SK-N-SH (cell line): ENCODE results near the gene CYS1. TPM values are rescaled to one million over a fixed set of nuclear protein-coding genes. Genes with fewer than 3 reads are reported as not detected.

Source experiments
- CTCF ChIA-PET: fragments of 300-600, 350-600 bp; formaldehyde crosslinking; extraction: SDS; loops from one replicate; lab custom pipeline; 2021; lab: Yijun Ruan, JAX
- POLR2A ChIA-PET: fragments of 350-600 bp; sonication (Branson Sonifier 250); formaldehyde crosslinking; extraction: SDS; loops from one replicate; lab custom pipeline; 2020; ENCODE audit warnings: antibody characterized with exemption, inconsistent platforms; lab: Yijun Ruan, JAX
- DNase-seq: peaks from one replicate; pipeline ENCODE4 v3.0.0; 2012
- H2AFZ ChIP-seq: fragments of 200-600 bp; sonication (generic); 2 replicates; pipeline ENCODE4 v1.8.1; 2016; ENCODE audit warnings: antibody characterized with exemption, mild to moderate bottlenecking, low read depth
- H3F3A ChIP-seq: fragments of 200-600 bp; sonication (generic); replicated peaks from 2 replicates; pipeline ENCODE3; 2016; ENCODE audit warnings: antibody characterized with exemption, mild to moderate bottlenecking; ENCODE audit not compliant: insufficient read depth
- H3K27ac ChIP-seq, 2 experiments: fragments of 200-500 bp in 1 of 2; fragments of 200-600 bp in 1 of 2; sonication (Bioruptor generic) in 1 of 2; sonication (generic), shearing (Covaris generic) in 1 of 2; 2 replicates each; pipeline versions ENCODE4 v1.5.1 to v1.6.1; 2014 to 2016; ENCODE audit warnings: low read depth in 2 of 2, inconsistent platforms in 1 of 2, low read length in 1 of 2, mild to moderate bottlenecking in 1 of 2, mixed read lengths in 1 of 2
- H3K27me3 ChIP-seq: fragments of 200-600 bp; sonication (generic), shearing (Covaris generic); 2 replicates; pipeline ENCODE4 v1.6.1; 2016; ENCODE audit warnings: mixed run types; ENCODE audit not compliant: insufficient read depth
- H3K36me3 ChIP-seq, 2 experiments: fragments of 200-500 bp in 1 of 2; fragments of 200-600 bp in 1 of 2; sonication (Bioruptor generic) in 1 of 2; sonication (generic) in 1 of 2; replicated peaks in 1 of 2; 2 replicates each; pipeline versions ENCODE3 to v1.5.1; 2014 to 2016; ENCODE audit warnings: low read length in 1 of 2, mild to moderate bottlenecking in 1 of 2; ENCODE audit not compliant: insufficient read depth in 2 of 2, control insufficient read depth in 1 of 2
- H3K4me1 ChIP-seq, 2 experiments: fragments of 200-500 bp in 1 of 2; fragments of 200-600 bp in 1 of 2; sonication (Bioruptor generic) in 1 of 2; sonication (generic), shearing (Covaris generic) in 1 of 2; 2 replicates each; pipeline versions ENCODE4 v1.5.1 to v1.6.1; 2014 to 2016; ENCODE audit warnings: low read depth in 1 of 2, low read length in 1 of 2, mixed run types in 1 of 2; ENCODE audit not compliant: insufficient read depth in 2 of 2, control insufficient read depth in 1 of 2
- H3K4me2 ChIP-seq: fragments of 200-600 bp; sonication (generic), shearing (Covaris generic); 2 replicates; pipeline ENCODE4 v1.6.1; 2017; ENCODE audit warnings: mixed run types
- H3K4me3 ChIP-seq, 2 experiments: fragments of 200-500 bp in 1 of 2; fragments of 200-600 bp in 1 of 2; sonication (Bioruptor generic) in 1 of 2; sonication (generic), shearing (Covaris generic) in 1 of 2; 2 replicates each; pipeline versions ENCODE4 v1.5.1 to v1.8.1; 2014 to 2016; ENCODE audit warnings: low read depth in 2 of 2, inconsistent platforms in 1 of 2, low read length in 1 of 2, mild to moderate bottlenecking in 1 of 2, mixed read lengths in 1 of 2, moderate library complexity in 1 of 2
- H3K79me2 ChIP-seq: fragments of 200-600 bp; sonication (generic); 2 replicates; pipeline ENCODE4 v1.8.1; 2017; ENCODE audit warnings: mild to moderate bottlenecking; ENCODE audit not compliant: insufficient read depth
- H3K9ac ChIP-seq: fragments of 200-600 bp; sonication (generic); 2 replicates; pipeline ENCODE4 v1.6.1; 2017; ENCODE audit warnings: mixed run types
- H3K9me2 ChIP-seq: fragments of 200-600 bp; sonication (generic); 2 replicates; pipeline ENCODE4 v1.6.1; 2017; ENCODE audit warnings: mixed run types
- H3K9me3 ChIP-seq: fragments of 200-600 bp; sonication (generic); 2 replicates; pipeline ENCODE4 v1.6.1; 2017; ENCODE audit warnings: mixed run types, mild to moderate bottlenecking, moderate library complexity
- H4K20me1 ChIP-seq: fragments of 200-600 bp; sonication (generic); 2 replicates; pipeline ENCODE4 v1.6.1; 2017; ENCODE audit warnings: mild to moderate bottlenecking, mixed run types; ENCODE audit not compliant: insufficient read depth
- ELF1 ChIP-seq: IDR thresholded peaks from 2 replicates; pipeline ENCODE4 v1.4.0; 2012
- EP300 ChIP-seq, 2 experiments: IDR thresholded peaks; 2 replicates each; pipeline versions ENCODE4 v1.4.0 to v1.6.1; 2012; ENCODE audit warnings: borderline replicate concordance in 1 of 2, low read depth in 1 of 2, low read length in 1 of 2
- EZH2phosphoT487 ChIP-seq: fragments of 200-600 bp; sonication (generic); IDR thresholded peaks from 2 replicates; pipeline ENCODE4 v1.6.1; 2017; ENCODE audit warnings: low read depth, mixed run types, mild to moderate bottlenecking, antibody characterized with exemption, moderate library complexity, borderline replicate concordance
- FOSL2 ChIP-seq: IDR thresholded peaks from 2 replicates; pipeline ENCODE4 v1.4.0; 2012; ENCODE audit warnings: low read depth, mild to moderate bottlenecking, moderate library complexity, borderline replicate concordance
- FOXJ3 ChIP-seq: sonication (generic); formaldehyde crosslinking; IDR thresholded peaks from 2 replicates; pipeline ENCODE4 v1.5.1; 2020; ENCODE audit warnings: mild to moderate bottlenecking, missing genetic modification reagents
- FOXM1 ChIP-seq: IDR thresholded peaks from 2 replicates; pipeline ENCODE4 v1.4.0; 2012; ENCODE audit warnings: low read depth, mild to moderate bottlenecking
- GATA2 ChIP-seq: sonication (generic); formaldehyde crosslinking; IDR thresholded peaks from 2 replicates; pipeline ENCODE4 v1.5.0; 2020; ENCODE audit warnings: mild to moderate bottlenecking, missing genetic modification reagents
- IRF3 ChIP-seq: fragments of 150-350 bp; IDR thresholded peaks from 2 replicates; pipeline ENCODE4 v1.6.1; 2016; ENCODE audit warnings: mild to moderate bottlenecking, low read depth, low read length
- JUND ChIP-seq: IDR thresholded peaks from 2 replicates; pipeline ENCODE4 v1.4.0; 2012
- MAX ChIP-seq: IDR thresholded peaks from 2 replicates; pipeline ENCODE4 v1.4.0; 2012; ENCODE audit warnings: low read depth
- MEF2A ChIP-seq: IDR thresholded peaks from 2 replicates; pipeline ENCODE4 v1.4.0; 2012; ENCODE audit warnings: low read depth, borderline replicate concordance
- MXI1 ChIP-seq: IDR thresholded peaks from 2 replicates; pipeline ENCODE4 v1.6.1; 2012; ENCODE audit warnings: mild to moderate bottlenecking, low read depth, low read length, improper control_type of control experiment
- NRF1 ChIP-seq: IDR thresholded peaks from 2 replicates; pipeline ENCODE4 v1.6.1; 2012; ENCODE audit warnings: low read depth, mild to moderate bottlenecking, low read length
- POLR2AphosphoS5 ChIP-seq: IDR thresholded peaks from 2 replicates; pipeline ENCODE4 v1.6.1; 2012; ENCODE audit warnings: low read depth, low read length
- RAD21 ChIP-seq: IDR thresholded peaks from 2 replicates; pipeline ENCODE4 v1.6.1; 2012; ENCODE audit warnings: mild to moderate bottlenecking, low read length
- RFX5 ChIP-seq: IDR thresholded peaks from 2 replicates; pipeline ENCODE4 v1.6.1; 2012; ENCODE audit warnings: mild to moderate bottlenecking, improper control_type of control experiment, low read length
- SMC3 ChIP-seq: IDR thresholded peaks from 2 replicates; pipeline ENCODE4 v1.6.1; 2012; ENCODE audit warnings: low read depth, low read length, improper control_type of control experiment
- USF1 ChIP-seq: IDR thresholded peaks from 2 replicates; pipeline ENCODE4 v1.4.0; 2012; ENCODE audit warnings: low read depth, borderline replicate concordance
- YY1 ChIP-seq: IDR thresholded peaks from 2 replicates; pipeline ENCODE4 v1.4.0; 2012; ENCODE audit warnings: low read depth, mild to moderate bottlenecking
- polyA plus RNA-seq, 3 experiments: library from polyadenylated mRNA; depleted of rRNA; stranded (reverse); fragments of >200 nt; gene quantifications; 2 replicates each; pipeline ENCODE4 v1.2.3, GENCODE V29; 2012
- TF ChIP-seq, protein P1 (sequence below): fragments of 150-350 bp; IDR thresholded peaks from 2 replicates; pipeline ENCODE4 v1.6.1; 2017; ENCODE audit warnings: antibody characterized with exemption, low read length, low read depth, borderline replicate concordance

The CYS1 gene
- polyA plus RNA-seq, 1 of the 3 experiments (the other 2 are of a cell fraction), result 1.2 TPM

DNA sequence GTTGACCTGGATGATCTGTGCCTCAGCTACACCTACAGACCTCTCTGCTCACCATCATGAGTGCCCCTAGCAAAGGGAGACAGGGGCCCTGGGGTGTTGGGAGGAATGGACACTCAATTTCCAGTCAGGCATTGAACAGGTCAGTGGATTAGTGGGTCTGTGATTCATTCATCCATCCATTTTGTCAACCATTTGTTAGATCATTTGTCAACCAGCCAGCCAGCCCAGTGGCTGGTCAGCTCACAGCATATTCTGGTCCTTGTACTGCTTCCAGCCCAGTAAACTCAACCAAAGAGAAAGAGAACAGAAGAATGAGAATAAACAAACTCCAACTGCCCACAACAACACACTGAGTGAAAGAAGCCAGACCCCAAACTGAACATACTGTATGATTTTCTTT lies 41.5 kb downstream of the CYS1 start:
- CTCF ChIA-PET, result interaction anchor here (0.7 to 4.0 kb wide), 6 partner anchors 10 to 240 kb away, joined by 3 to 23 read pairs (median 4); no protein-coding TSS in a partner anchor
- no peak for TF ChIP-seq GATA2 (CRISPR knock-in tag)
- no peak for TF ChIP-seq EP300 (IDR thresholded peaks at IDR 0.05; ENCODE audit: borderline replicate concordance in 1 of 2, low read depth in 1 of 2, low read length in 1 of 2)
- no peak for TF ChIP-seq IRF3
- no peak for TF ChIP-seq NRF1
- no peak for TF ChIP-seq MEF2A
- no peak for TF ChIP-seq FOSL2
- no peak for TF ChIP-seq RAD21
- TF ChIP-seq ELF1, result no peak
- TF ChIP-seq JUND, result no peak
- no peak for TF ChIP-seq MXI1
- TF ChIP-seq FOXM1, result no peak
- TF ChIP-seq FOXJ3 (CRISPR knock-in tag), result no peak
- no peak for TF ChIP-seq YY1
- TF ChIP-seq RFX5, result no peak
- TF ChIP-seq EZH2phosphoT487, result no peak
- no peak for TF ChIP-seq SMC3
- no peak for TF ChIP-seq USF1
- TF ChIP-seq, protein P1, sequence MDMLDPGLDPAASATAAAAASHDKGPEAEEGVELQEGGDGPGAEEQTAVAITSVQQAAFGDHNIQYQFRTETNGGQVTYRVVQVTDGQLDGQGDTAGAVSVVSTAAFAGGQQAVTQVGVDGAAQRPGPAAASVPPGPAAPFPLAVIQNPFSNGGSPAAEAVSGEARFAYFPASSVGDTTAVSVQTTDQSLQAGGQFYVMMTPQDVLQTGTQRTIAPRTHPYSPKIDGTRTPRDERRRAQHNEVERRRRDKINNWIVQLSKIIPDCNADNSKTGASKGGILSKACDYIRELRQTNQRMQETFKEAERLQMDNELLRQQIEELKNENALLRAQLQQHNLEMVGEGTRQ, result no peak
- no peak for TF ChIP-seq POLR2AphosphoS5
- TF ChIP-seq MAX, result no peak
- TF ChIP-seq, all 33 proteins: peak for 0
- H3K4me1 ChIP-seq, result peaks cover 8 to 27% of the 10 kb centered on the region in 2 experiments; a peak in 2 of 4 replicates
- no peaks in the 10 kb centered on the region for H3K36me3 ChIP-seq
- no peak overlapping the region for H2AFZ ChIP-seq
- no peaks in the 10 kb centered on the region for H4K20me1 ChIP-seq
- no peak overlapping the region for H3K4me3 ChIP-seq
- peaks cover 11% of the 10 kb centered on the region for H3F3A ChIP-seq
- no peak overlapping the region for H3K4me2 ChIP-seq
- no peaks in the 10 kb centered on the region for H3K9me2 ChIP-seq
- H3K9me3 ChIP-seq, result no peaks in the 10 kb centered on the region
- POLR2A ChIA-PET, result no interaction called here
- no peak overlapping the region for H3K9ac ChIP-seq
- no peaks in the 10 kb centered on the region for H3K79me2 ChIP-seq
- H3K27me3 ChIP-seq, result no peaks in the 10 kb centered on the region
- no peak overlapping the region for H3K27ac ChIP-seq
- DNase-seq, result no peak
